H1 (cell line): Measurements from ENCODE around the gene MYLIP. TPM values are rescaled to one million over a fixed set of nuclear protein-coding genes. Genes with fewer than 3 reads are reported as not detected.

Experiments
- ASH2L ChIP-seq: fragments of 200-600, 300-600 bp; sonication (generic); IDR thresholded peaks from one replicate; pipeline ENCODE4 v1.7.1; 2017; ENCODE audit warnings: low read length
- ATF3 ChIP-seq: IDR thresholded peaks from 2 replicates; pipeline ENCODE4 v1.6.1; 2011; ENCODE audit warnings: low read depth, mild to moderate bottlenecking, low read length; ENCODE audit not compliant: insufficient read depth
- CBX5 ChIP-seq: fragments of 300-800, 300-1000 bp; sonication (generic); IDR thresholded peaks from 2 replicates; pipeline ENCODE4 v1.7.1; 2016; ENCODE audit warnings: antibody characterized with exemption, low read length, low read depth
- CBX8 ChIP-seq: fragments of 300-800, 300-1000 bp; sonication (generic); IDR thresholded peaks from 2 replicates; pipeline ENCODE4 v1.7.1; 2016; ENCODE audit warnings: low read depth, low read length, borderline replicate concordance
- E2F6 ChIP-seq: IDR thresholded peaks from 2 replicates; pipeline ENCODE4 v1.6.1; 2012; ENCODE audit warnings: inconsistent platforms
- NRF1 ChIP-seq: IDR thresholded peaks from 2 replicates; pipeline ENCODE4 v1.6.1; 2011; ENCODE audit warnings: mild to moderate bottlenecking, low read depth, low read length, improper control_type of control experiment
- POLR2A ChIP-seq, 2 experiments: IDR thresholded peaks; 1 replicate in 1 of 2; 2 replicates in 1 of 2; pipeline ENCODE4 v1.6.1; 2011; ENCODE audit warnings: low read depth in 2 of 2, low read length in 2 of 2, mild to moderate bottlenecking in 2 of 2; ENCODE audit errors: control extremely low read depth in 1 of 2
- POU5F1 ChIP-seq: IDR thresholded peaks from 2 replicates; pipeline ENCODE4 v1.6.1; 2011; ENCODE audit warnings: low read depth, mild to moderate bottlenecking, low read length, moderate library complexity
- RNF2 ChIP-seq: fragments of 200-900, 300-1000 bp; sonication (generic); IDR thresholded peaks from 2 replicates; pipeline ENCODE4 v1.7.1; 2016; ENCODE audit warnings: borderline replicate concordance, low read depth, mild to moderate bottlenecking, antibody characterized with exemption, low read length; ENCODE audit not compliant: poor library complexity, severe bottlenecking; ENCODE audit errors: missing control alignments
- RXRA ChIP-seq: IDR thresholded peaks from 2 replicates; pipeline ENCODE4 v1.6.1; 2011; ENCODE audit warnings: low read depth, mild to moderate bottlenecking, low read length, moderate library complexity; ENCODE audit not compliant: insufficient read depth
- TAF7 ChIP-seq: optimal IDR thresholded peaks from 2 replicates; pipeline ENCODE3; 2011; ENCODE audit warnings: low read depth, mild to moderate bottlenecking, inconsistent platforms, low read length, moderate library complexity, borderline replicate concordance
- YY1 ChIP-seq: IDR thresholded peaks from 2 replicates; pipeline ENCODE4 v1.6.1; 2011; ENCODE audit warnings: low read depth, mild to moderate bottlenecking, low read length
- polyA plus RNA-seq, 7 experiments: library from polyadenylated mRNA; depleted of rRNA in 3 of 7; stranded (reverse) in 5 of 7; unstranded in 2 of 7; fragments of >200 nt in 5 of 7; fragments of 200-250 nt in 2 of 7; gene quantifications; 1 replicate in 5 of 7; 2 replicates in 1 of 7; 4 replicates in 1 of 7; pipeline versions ENCODE4 v1.2.1 to v1.2.3, GENCODE V29; 2011 to 2013; ENCODE audit warnings: missing spikeins in 2 of 7, mixed read lengths in 2 of 7
- total RNA-seq: library from RNA; stranded (reverse); fragmentation: NEBNext Ultra II Directional; extraction: Animal tissue kit (Norgen Biotek cat#: 25700); gene quantifications from 2 replicates; pipeline ENCODE4 v1.2.1, GENCODE V29; 2021

Gene MYLIP
- total and polyA plus RNA-seq, 2 of the 8 experiments (the other 6 are each of a cell fraction or from before 2014, with no cell fraction given), result 21.1 to 26.9 TPM

- no peak for TF ChIP-seq ATF3
- TF ChIP-seq TAF7, result no peak
- no peak for TF ChIP-seq POLR2A (IDR thresholded peaks at IDR 0.05; ENCODE audit: control extremely low read depth in 1 of 2, low read depth in 2 of 2, low read length in 2 of 2)
- TF ChIP-seq E2F6, result no peak
- TF ChIP-seq NRF1, result no peak
- no peak for TF ChIP-seq CBX5
- no peak for TF ChIP-seq YY1
- TF ChIP-seq CBX8, result no peak
- TF ChIP-seq RNF2, result no peak
- TF ChIP-seq ASH2L, result no peak
- no peak for TF ChIP-seq RXRA
- no peak for TF ChIP-seq POU5F1
These were observed 52.8 kb downstream of the MYLIP start (continued) for GRCh38 chr6:16181439-16182297.
